HG02938 (cell line): ENCODE results near the gene CATSPERZ.

ENCODE experiments used
- ATAC-seq: cut with Tn5 transposase; IDR thresholded peaks from one replicate; pipeline ENCODE4 v1.9.1; 2021; ENCODE audit warnings: mild to moderate bottlenecking, moderate library complexity; ENCODE audit not compliant: unreplicated experiment

The CATSPERZ gene

GRCh38 chr11:64337538-64338249 lies 37.5 kb downstream of the CATSPERZ start:
- no peak for ATAC-seq

DNA sequence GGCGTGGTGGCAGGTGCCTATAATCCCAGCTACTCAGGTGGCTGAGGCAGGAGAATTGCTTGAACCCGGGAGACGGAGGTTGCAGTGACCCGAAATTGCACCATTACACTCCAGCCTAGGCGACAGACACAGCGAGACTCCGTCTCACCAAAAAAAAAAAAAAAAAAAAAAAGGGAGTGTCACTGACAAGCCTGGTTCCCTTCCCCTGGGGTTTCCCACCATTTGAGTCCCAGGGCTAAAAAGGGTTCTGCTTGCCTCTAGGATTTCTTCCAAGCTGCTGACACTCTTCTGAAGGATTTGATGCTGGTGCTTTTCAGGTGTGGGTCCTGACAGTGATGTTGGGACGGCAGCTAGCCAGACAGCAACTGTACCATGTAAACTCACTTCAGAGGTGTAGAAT lies 38.6 kb downstream of the CATSPERZ start:
- no peak for ATAC-seq

GRCh38 chr11:64339286-64339685 lies 39.1 kb downstream of the CATSPERZ start:
- no peak for ATAC-seq

GRCh38 chr11:64339754-64340408 lies 39.7 kb downstream of the CATSPERZ start, which contains the start of gene CCDC88B:
Gene CCDC88B (plus strand): TSS chr11:64340204. CDS start chr11:64340267, 63 bp downstream.
- peak; percentile 35 for ATAC-seq

DNA sequence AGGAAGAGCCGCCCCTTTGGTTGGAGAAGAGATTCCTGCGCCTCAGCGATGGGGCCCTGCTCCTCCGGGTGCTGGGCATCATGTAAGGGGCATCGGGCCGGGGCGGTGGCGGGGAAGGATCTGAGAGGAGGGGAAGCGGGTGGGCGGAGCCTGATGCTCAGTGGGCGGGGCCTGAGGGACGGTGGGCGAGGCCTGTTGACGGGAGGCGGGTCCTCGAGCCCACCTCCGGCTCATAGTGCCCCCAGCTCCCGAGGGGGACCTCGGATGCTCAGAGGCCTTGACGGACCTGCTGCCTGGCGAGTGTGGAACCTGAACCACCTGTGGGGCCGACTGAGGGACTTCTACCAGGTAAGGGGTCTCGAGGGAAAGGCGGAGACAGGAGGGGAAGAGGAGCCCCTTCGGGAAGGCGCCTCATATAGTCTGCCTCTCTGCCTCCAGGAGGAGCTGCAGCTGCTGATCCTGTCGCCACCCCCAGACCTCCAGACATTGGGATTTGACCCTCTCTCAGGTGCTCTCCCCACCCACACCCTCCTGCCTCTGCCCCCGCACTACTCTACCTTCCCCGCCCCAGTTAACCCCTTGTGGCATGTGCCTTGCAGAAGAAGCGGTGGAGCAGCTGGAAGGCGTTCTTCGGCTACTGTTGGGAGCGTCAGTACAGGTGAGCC lies 40.6 kb downstream of the CATSPERZ start:
- no peak for ATAC-seq

DNA sequence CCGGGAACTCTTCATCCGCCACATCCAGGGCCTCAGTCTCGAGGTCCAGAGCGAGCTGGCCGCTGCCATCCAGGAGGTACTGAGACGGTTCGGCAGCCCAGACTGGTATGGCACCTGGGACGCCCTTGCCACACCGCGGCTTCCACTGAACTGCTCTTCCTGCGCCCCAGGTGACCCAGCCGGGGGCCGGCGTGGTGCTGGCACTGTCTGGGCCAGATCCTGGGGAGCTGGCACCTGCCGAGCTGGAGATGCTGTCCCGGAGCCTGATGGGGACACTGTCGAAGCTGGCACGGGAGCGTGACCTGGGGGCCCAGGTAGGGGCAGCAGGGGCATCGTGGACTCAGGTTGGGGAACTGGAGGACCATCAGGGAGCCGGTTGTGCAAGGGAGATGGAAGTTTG lies 41.3 kb downstream of the CATSPERZ start:
- ATAC-seq, result no peak

DNA sequence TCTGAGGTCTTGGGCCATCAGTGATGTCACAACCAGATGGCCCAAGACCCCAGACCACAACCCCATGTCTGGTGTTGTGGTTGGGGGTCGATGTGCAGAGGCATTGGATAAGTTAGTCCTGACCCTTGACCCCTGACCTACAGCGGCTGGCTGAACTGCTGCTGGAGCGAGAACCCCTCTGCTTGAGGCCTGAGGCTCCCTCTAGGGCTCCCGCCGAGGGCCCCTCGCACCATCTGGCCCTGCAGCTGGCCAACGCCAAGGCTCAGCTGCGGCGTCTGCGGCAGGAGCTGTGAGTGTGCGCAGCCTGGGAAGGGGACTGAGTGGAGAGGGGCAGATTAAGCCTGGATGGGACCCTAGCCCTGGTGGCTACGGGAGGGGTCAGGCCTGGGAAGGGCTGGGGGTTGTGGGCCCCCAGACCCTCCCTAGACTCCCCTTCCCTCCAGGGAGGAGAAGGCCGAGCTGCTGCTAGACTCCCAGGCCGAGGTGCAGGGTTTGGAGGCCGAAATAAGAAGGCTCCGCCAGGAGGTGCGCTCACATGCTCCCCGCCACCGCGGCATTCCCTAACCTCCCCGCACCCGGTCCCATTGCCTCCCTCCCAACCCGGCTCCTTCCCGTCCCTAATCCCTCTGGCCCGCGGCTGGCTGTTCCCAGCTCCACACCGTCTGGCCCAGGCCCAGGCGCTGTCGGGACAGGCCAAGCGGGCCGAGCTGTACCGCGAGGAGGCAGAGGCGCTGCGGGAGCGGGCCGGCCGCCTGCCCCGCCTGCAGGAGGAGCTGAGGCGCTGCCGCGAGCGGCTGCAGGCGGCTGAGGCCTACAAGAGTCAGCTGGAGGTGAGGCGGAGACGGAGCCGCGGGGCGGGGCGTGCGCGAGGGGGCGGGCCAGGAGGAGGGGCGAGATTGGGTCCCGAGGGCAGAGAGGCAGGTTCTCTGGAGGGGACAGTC lies 42.0 kb downstream of the CATSPERZ start:
- peak; percentile 37 for ATAC-seq

DNA sequence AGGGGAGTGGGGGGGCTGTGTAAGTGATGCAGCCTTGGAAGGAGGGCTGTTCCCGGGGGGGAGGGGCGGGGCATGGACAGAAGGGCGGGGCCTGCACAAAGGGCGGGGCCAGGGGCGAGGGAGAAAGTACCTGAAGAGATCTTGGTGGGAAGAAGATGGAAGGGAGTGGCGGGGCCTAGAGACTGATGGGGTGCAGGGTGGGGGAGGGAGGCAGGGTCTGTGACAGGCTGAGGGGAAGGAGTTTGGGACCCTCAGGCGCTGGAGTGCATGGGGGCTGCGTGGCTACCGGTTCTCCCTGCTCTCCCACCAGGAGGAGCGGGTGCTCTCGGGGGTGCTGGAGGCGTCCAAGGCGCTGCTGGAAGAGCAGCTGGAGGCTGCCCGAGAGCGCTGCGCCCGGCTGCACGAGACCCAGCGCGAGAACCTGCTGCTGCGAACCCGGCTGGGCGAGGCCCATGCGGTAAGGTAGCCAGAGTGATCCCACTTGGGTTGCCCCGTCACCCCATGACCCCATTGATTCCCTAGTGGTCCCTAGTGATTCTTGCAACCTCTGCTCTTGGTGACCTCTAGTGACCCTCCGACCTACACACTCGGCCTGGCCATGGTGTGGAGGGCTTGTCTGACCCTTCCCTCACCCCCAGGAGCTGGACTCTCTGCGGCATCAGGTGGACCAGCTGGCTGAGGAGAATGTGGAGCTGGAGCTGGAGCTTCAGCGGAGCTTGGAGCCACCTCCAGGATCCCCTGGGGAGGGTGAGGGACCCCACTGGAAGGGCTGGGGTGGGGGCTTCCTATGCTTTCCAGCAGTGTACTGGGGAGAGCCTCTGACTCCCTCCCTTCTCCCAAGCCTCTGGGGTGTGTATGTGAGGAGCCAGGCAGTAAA lies 42.9 kb downstream of the CATSPERZ start:
- ATAC-seq, result no peak

GRCh38 chr11:64343767-64344559 lies 43.8 kb downstream of the CATSPERZ start:
- no peak for ATAC-seq

GRCh38 chr11:64344787-64345186 lies 44.6 kb downstream of the CATSPERZ start:
- no peak for ATAC-seq

GRCh38 chr11:64347193-64347867 lies 47.2 kb downstream of the CATSPERZ start:
- ATAC-seq, result no peak

DNA sequence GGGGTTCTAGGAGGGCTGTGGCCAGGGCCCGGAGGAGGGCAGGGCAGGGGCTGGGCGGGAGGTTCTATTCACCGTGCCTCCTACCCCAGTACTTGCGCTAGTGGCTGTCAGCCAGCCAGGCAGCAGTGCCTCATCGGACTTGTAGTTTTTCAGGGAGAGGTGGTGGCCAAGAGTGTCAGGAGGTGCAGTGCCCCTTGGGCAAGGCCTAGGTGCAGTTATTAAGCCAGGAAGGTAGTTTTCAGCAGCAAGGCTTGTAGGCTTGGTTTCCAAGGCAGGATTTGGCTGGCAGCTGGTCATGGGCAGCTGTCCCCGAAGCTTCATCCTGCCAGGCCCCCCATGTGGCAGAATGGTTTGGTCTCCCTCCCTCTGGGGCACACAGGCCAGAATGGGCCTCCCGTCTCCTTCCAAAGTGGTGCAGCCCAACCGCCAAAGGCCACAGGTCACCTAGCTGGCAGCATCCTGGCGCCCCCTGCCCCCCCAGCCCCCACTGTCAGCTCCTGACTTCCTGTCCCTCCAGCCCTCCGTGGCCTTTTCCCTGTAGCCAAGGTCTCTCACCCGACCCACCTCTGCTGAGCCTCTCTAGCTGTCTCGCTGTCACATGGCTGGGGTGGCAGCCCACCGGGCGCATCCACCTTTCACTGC lies 48.3 kb downstream of the CATSPERZ start:
- ATAC-seq, result no peak

DNA sequence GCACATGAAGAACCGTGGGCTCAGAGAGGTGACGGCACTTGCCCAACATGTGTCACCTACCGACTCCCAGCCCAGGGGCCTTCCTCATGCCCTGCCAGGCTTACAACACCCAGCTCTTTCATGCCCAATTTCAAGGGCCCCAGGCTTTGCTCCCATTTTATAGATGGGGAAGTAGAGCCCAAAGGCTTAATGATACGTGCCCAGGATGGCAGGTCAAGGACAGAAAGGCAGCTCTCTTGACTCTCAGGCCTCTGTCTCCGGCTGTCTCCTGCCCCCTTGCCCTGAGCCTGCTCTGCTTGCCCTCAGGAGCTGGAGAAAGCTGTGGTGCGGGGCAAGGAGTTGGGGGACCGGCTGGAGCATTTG lies 48.8 kb downstream of the CATSPERZ start:
- ATAC-seq, result no peak

DNA sequence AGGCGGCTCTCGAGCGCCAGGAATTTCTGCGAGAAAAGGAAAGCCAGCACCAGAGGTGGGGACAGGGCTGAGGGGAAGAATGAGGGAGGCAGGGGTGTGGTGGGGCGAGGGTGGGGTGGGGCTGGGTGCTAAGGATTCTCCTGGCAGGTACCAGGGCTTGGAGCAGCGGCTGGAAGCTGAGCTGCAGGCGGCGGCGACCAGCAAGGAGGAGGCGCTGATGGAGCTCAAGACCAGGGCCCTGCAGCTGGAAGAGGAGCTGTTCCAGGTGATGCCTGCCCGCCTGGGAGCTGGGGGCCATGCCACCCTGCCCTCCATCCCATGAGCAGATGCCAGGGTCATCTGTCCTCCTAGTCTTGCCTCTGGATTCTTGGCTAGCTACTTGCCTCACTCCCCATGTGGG lies 49.2 kb downstream of the CATSPERZ start:
- no peak for ATAC-seq

- ATAC-seq, result no peak
Observed at GRCh38 chr11:64351136-64351631, 51.0 kb downstream of the CATSPERZ start.

- ATAC-seq, result no peak
Observed at GRCh38 chr11:64352099-64352994, 52.2 kb downstream of the CATSPERZ start.
